ENCODE data around the gene FHAD1. TPM values are rescaled to one million over a fixed set of nuclear protein-coding genes. Genes with fewer than 3 reads are reported as not detected.

The FHAD1 gene
- total RNA-seq, 2 experiments from 2014 or later: not detected

GRCh38 chr1:15277447-15277838, 30.4 kb downstream of the FHAD1 start:
- H3K27ac Mint-ChIP-seq: no peak overlapping the region
- ChIA-PET CTCF (no interaction called here), POLR2A (no interaction called here)
- no peaks in the 10 kb centered on the region for H3K36me3 Mint-ChIP-seq (ENCODE audit: low read depth)
- H3K27me3 Mint-ChIP-seq: peaks cover 23% of the 10 kb centered on the region
- H3K9me3 Mint-ChIP-seq: no peaks in the 10 kb centered on the region
- peaks cover 2% of the 10 kb centered on the region for H3K4me1 Mint-ChIP-seq
- no peak overlapping the region for H3K4me3 Mint-ChIP-seq
- DNase-seq: no peak

GRCh38 chr1:15277933-15278332, 30.9 kb downstream of the FHAD1 start:
- H3K27me3 Mint-ChIP-seq: peaks cover 18% of the 10 kb centered on the region
- H3K4me3 Mint-ChIP-seq: no peak overlapping the region
- POLR2A ChIA-PET: no interaction called here
- CTCF ChIA-PET: no interaction called here
- H3K27ac Mint-ChIP-seq: no peak overlapping the region
- no peaks in the 10 kb centered on the region for H3K36me3 Mint-ChIP-seq (ENCODE audit: low read depth)
- no peak for DNase-seq
- no peaks in the 10 kb centered on the region for H3K9me3 Mint-ChIP-seq
- no peaks in the 10 kb centered on the region for H3K4me1 Mint-ChIP-seq

DNA sequence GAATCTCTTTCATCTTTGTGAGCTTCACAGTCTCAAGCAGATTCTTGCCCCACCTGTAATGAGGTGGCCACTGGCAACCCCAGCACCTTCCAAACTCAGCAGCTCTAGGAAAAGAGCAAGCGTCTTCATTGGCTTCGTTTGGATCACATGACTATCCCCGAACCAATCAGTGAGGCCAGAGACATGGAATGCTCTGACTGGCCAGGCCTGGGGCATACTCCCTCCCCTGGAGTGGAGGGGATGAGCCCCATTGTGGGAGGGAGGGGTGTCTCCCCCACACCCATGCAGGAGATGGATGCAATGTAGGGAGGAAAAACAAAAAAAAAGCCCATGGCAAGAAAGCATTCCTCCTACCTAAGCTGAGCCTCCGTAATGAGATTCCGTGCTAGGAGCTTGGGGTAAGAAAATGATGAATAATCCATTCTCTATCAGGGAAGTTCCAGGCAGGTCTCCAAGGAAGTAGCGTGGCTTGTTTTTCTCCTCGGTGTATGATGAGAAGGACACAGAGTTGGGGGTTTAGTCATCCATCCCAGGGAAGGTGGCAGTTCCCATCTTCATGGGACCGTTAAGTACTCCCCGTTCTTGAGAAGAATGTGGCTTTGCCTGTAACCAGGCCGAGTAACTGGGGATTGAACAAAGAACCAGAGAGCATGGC, 32.7 kb downstream of the FHAD1 start:
- POLR2A ChIA-PET: no interaction called here
- CTCF ChIA-PET: interaction anchor here (0.7 kb wide), 1 partner anchor 121 kb away, joined by 3 read pairs; no protein-coding TSS in a partner anchor
- Mint-ChIP-seq H3K27me3 (peaks cover 13% of the 10 kb centered on the region), H3K4me3 (no peak overlapping the region), H3K9me3 (no peaks in the 10 kb centered on the region), H3K4me1 (no peaks in the 10 kb centered on the region), H3K27ac (no peak overlapping the region), H3K36me3 (ENCODE audit: low read depth) (no peaks in the 10 kb centered on the region)
- no peak for DNase-seq

DNA sequence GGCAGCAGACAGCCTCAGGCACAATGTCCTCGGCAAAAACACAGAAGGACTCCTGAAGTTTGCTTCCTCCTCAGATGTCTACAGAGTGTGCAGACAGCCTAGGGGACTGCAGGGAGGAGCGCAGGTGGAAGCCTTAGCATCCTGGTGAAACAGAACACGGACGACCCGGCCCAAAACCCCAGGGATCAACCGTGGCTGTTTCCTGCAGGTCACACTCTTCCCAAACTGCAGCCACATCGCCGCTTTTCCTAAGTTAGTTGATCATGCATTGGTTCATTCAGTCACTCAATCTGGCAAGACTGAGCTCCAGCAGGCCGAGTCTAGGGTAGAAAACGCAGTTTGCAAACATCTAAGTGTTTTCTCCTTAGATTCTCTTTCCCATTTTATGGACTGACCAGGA, 33.4 kb downstream of the FHAD1 start:
- H3K4me3 Mint-ChIP-seq: no peak overlapping the region
- POLR2A ChIA-PET: no interaction called here
- no peaks in the 10 kb centered on the region for H3K9me3 Mint-ChIP-seq
- no peak overlapping the region for H3K27ac Mint-ChIP-seq
- CTCF ChIA-PET: interaction anchor here (0.6 kb wide), 1 partner anchor 275 kb away, joined by 3 read pairs; no protein-coding TSS in a partner anchor
- H3K27me3 Mint-ChIP-seq: peaks cover 12% of the 10 kb centered on the region
- H3K4me1 Mint-ChIP-seq: no peaks in the 10 kb centered on the region
- no peak for DNase-seq
- H3K36me3 Mint-ChIP-seq (ENCODE audit: low read depth): no peaks in the 10 kb centered on the region

- H3K4me1 Mint-ChIP-seq: no peaks in the 10 kb centered on the region
- H3K27me3 Mint-ChIP-seq: peaks cover 8% of the 10 kb centered on the region
- POLR2A ChIA-PET: no interaction called here
- no peak for DNase-seq
- no peak overlapping the region for H3K4me3 Mint-ChIP-seq
- CTCF ChIA-PET: no interaction called here
- H3K27ac Mint-ChIP-seq: no peak overlapping the region
- H3K36me3 Mint-ChIP-seq (ENCODE audit: low read depth): no peaks in the 10 kb centered on the region
- peaks cover 9% of the 10 kb centered on the region for H3K9me3 Mint-ChIP-seq
Observed at GRCh38 chr1:15282038-15282437, 35.0 kb downstream of the FHAD1 start.

DNA sequence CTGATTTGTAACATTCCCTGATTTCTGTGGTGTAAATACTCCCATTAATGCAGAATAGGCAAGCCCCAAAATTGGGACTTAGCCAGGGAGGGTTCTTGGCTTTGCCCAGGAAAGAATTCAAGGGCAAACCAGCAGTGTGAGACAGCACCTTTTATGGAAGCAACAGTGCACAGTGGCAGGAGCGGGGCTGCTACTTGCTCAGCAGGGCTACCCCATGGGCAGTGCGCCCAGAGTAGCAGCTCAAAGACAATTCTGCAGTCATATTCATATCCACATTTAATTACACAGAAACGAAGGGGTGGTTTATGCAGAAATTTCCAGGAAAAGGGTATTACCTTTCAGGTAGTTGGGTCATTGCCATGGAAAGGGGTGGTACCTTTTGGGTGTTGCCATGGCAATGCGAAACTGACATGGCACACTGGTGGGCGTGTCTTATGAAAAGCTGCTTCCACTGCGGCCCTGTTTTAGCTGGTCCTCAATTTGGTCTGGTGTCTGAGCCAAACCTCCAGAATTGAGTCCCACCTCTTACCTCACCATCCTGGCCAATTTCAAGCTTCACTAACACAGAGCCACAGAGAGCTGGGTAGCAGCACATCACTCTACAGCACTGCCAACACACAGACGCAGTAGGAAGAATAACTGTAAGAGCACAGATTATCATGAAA, 35.9 kb downstream of the FHAD1 start:
- H3K9me3 Mint-ChIP-seq: peaks cover 15% of the 10 kb centered on the region
- no peaks in the 10 kb centered on the region for H3K4me1 Mint-ChIP-seq
- H3K36me3 Mint-ChIP-seq (ENCODE audit: low read depth): no peaks in the 10 kb centered on the region
- H3K27ac Mint-ChIP-seq: no peak overlapping the region
- no peak for DNase-seq
- no peak overlapping the region for H3K4me3 Mint-ChIP-seq
- H3K27me3 Mint-ChIP-seq: peaks cover 10% of the 10 kb centered on the region
- POLR2A ChIA-PET: no interaction called here
- CTCF ChIA-PET: no interaction called here

DNA sequence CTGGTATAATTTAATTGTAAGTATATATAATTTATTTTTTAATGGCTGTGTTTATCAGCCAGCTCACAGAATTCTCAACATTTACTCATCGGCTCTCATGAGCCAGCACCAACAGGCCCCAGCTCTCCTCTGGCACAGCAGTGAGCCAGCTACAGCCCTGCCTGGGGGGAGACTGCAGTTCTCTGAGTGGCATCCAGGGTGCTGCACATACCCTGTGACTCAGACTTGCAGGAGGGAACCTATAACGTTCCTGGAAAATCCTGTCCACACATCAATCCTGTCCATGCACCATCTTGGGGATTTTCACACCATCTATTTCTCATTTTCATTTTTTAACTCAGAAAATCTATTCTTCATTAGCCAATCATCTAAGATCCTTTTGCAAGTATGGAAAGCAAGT, 36.5 kb downstream of the FHAD1 start:
- H3K9me3 Mint-ChIP-seq: peaks cover 15% of the 10 kb centered on the region
- CTCF ChIA-PET: no interaction called here
- POLR2A ChIA-PET: no interaction called here
- no peaks in the 10 kb centered on the region for H3K4me1 Mint-ChIP-seq
- H3K27me3 Mint-ChIP-seq: peaks cover 12% of the 10 kb centered on the region
- H3K4me3 Mint-ChIP-seq: no peak overlapping the region
- H3K27ac Mint-ChIP-seq: no peak overlapping the region
- H3K36me3 Mint-ChIP-seq (ENCODE audit: low read depth): no peaks in the 10 kb centered on the region
- no peak for DNase-seq

GRCh38 chr1:15286452-15286851, 39.4 kb downstream of the FHAD1 start:
- Mint-ChIP-seq H3K4me1 (no peaks in the 10 kb centered on the region), H3K27ac (no peak overlapping the region), H3K9me3 (peaks cover 15% of the 10 kb centered on the region), H3K36me3 (ENCODE audit: low read depth) (peaks cover 2% of the 10 kb centered on the region), H3K4me3 (no peak overlapping the region), H3K27me3 (peaks cover 4% of the 10 kb centered on the region)
- POLR2A ChIA-PET: no interaction called here
- DNase-seq: no peak
- CTCF ChIA-PET: no interaction called here

- no peak overlapping the region for H3K4me3 Mint-ChIP-seq
- H3K4me1 Mint-ChIP-seq: no peaks in the 10 kb centered on the region
- H3K9me3 Mint-ChIP-seq: peaks cover 15% of the 10 kb centered on the region
- peaks cover 4% of the 10 kb centered on the region for H3K27me3 Mint-ChIP-seq
- POLR2A ChIA-PET: no interaction called here
- CTCF ChIA-PET: interaction anchor here (0.6 to 1.3 kb wide), 3 partner anchors 17 to 23 kb away, joined by 3 read pairs; no protein-coding TSS in a partner anchor
- H3K27ac Mint-ChIP-seq: no peak overlapping the region
- no peak for DNase-seq
- H3K36me3 Mint-ChIP-seq (ENCODE audit: low read depth): peaks cover 2% of the 10 kb centered on the region
Observed at GRCh38 chr1:15287035-15287979, 40.3 kb downstream of the FHAD1 start.

DNA sequence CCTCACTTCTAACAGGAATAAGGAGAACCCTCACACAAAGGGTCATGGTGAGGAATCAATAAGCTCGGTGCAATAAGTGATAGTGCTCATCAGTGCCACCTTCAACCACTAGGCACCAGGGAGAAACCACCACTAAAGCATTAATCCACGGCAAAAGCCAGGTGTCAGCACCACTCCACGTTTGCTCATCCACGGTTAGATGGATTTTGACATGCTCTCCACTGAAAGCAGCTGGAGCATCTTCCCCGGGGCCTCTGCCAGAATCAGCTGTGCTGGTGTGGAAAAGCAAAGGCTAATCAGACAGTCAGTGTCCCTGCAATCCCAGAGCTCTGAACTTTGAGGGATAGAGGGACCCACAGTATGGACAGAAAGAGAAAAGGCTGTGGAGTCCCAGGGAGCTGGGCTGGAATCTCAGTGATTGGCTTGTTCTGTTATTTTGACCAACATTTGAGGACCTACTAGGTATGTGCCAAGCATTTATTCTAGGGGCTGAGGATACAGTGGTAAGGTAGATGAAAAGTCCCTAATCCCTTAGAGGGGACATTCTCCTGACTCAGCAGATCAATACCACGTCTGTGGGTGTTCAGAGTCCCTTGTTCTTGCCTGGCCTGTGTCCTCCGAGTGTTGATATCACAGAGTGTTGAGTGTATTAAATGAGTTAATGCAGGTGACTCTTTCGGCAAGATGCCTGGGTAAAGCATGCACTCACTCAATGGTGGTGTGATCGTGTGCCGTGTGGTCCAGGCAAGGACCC, 41.3 kb downstream of the FHAD1 start:
- H3K4me3 Mint-ChIP-seq: no peak overlapping the region
- H3K27ac Mint-ChIP-seq: no peak overlapping the region
- peaks cover 6% of the 10 kb centered on the region for H3K27me3 Mint-ChIP-seq
- no peak for DNase-seq
- POLR2A ChIA-PET: no interaction called here
- peaks cover 15% of the 10 kb centered on the region for H3K9me3 Mint-ChIP-seq
- CTCF ChIA-PET: interaction anchor here (1.2 to 1.3 kb wide), 2 partner anchors 18 to 24 kb away, joined by 3 read pairs; no protein-coding TSS in a partner anchor
- no peaks in the 10 kb centered on the region for H3K4me1 Mint-ChIP-seq
- H3K36me3 Mint-ChIP-seq (ENCODE audit: low read depth): peaks cover 2% of the 10 kb centered on the region

DNA sequence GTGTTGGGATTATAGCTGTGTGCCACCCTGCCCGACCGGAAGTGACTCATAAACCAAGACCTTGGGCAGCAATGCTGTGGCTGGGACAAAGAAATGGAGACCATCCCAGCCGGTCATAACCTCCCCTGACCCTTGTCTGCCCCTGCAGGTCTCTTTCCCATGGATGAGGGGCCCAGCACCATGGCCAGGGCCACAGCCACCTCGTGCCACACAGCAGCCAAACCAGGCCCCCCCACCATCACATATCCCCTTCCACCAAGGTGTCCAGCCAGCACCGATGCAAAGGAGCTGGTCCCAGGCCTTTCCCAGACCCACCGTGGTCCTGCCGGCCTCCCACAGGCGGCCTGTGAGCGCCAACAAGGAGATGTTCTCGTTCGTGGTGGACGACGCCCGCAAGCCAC, 42.2 kb downstream of the FHAD1 start:
- H3K36me3 Mint-ChIP-seq (ENCODE audit: low read depth): peaks cover 2% of the 10 kb centered on the region
- H3K4me1 Mint-ChIP-seq: no peaks in the 10 kb centered on the region
- H3K27me3 Mint-ChIP-seq: peaks cover 6% of the 10 kb centered on the region
- no peak overlapping the region for H3K27ac Mint-ChIP-seq
- DNase-seq: no peak
- H3K9me3 Mint-ChIP-seq: peaks cover 15% of the 10 kb centered on the region
- H3K4me3 Mint-ChIP-seq: no peak overlapping the region
- ChIA-PET POLR2A (no interaction called here), CTCF (no interaction called here)

DNA sequence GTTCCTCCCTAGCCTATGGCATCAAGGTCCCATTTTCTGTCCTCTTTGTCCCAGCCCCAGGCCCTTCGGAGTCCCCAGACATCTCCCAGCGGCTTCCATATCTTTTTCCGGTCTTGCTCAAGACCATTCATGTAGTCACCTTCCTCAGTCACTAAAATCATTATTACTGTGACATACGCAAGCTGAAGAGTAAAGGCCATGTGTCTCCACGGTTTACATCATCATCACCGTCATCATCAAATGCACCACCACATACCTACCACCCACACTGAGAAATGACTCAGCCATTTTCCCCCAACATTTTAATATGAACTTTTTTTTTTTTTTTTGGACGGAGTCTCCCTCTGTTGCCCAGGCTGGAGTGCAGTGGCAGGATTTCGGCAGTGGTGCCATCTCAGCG, 43.4 kb downstream of the FHAD1 start:
- ChIA-PET POLR2A (no interaction called here), CTCF (no interaction called here)
- Mint-ChIP-seq H3K9me3 (peaks cover 15% of the 10 kb centered on the region), H3K4me3 (no peak overlapping the region), H3K4me1 (no peaks in the 10 kb centered on the region), H3K27ac (no peak overlapping the region), H3K36me3 (ENCODE audit: low read depth) (peaks cover 2% of the 10 kb centered on the region), H3K27me3 (peaks cover 8% of the 10 kb centered on the region)
- no peak for DNase-seq

Measured in activated CD4-positive, alpha-beta T cell treated with anti-CD3 and anti-CD28 coated beads, Interleukin-2, amount 10 ng/mL, durations not matched to agents 7 days and 5 days (primary cell).